ENCODE measurements around the gene SHTN1. TPM values are rescaled to one million over a fixed set of nuclear protein-coding genes. Genes with fewer than 3 reads are reported as not detected.

Gene SHTN1
- total and polyA plus RNA-seq, 2 donors (not counting 3 experiments of a cell fraction or from before 2014, with no cell fraction given): 4.8 to 36.5 TPM

GRCh38 chr10:116853701-116854100 is 151.3 kb downstream of the SHTN1 start:
- ChIA-PET POLR2A (no interaction called here), CTCF (interaction anchor here (0.9 kb wide), 1 partner anchor 321 kb away, joined by 4 read pairs; no protein-coding TSS in a partner anchor)
- H3K9me1 ChIP-seq (replicated peaks; ENCODE audit: control insufficient read depth, extremely low read depth, insufficient read depth, low read length): no peaks in the 10 kb centered on the region
- H3K9me3 ChIP-seq (replicated peaks; ENCODE audit: control insufficient read depth, insufficient read depth, low read length): no peaks in the 10 kb centered on the region
- dilution Hi-C loops (cut with MboI; ENCODE audit: extremely low pct_ligation_motif_present, low sequenced_read_pairs) (no loop called here), intact Hi-C loops (cut with micrococcal nuclease) (no loop called here)
- TF ChIP-seq CTCF (IDR thresholded peaks at IDR 0.05; ENCODE audit: extremely low read depth in 1 of 2, insufficient read depth in 1 of 2, low read depth in 1 of 2, low read length in 2 of 2) (no peak), MYC (IDR thresholded peaks at IDR 0.05; ENCODE audit: low read depth, low read length) (no peak), EZH2 (IDR thresholded peaks at IDR 0.05; ENCODE audit: borderline replicate concordance, low read depth, low read length, severe bottlenecking) (no peak), JUN (IDR thresholded peaks at IDR 0.05; ENCODE audit: borderline replicate concordance, insufficient read depth, insufficient read length, low read depth) (no peak), POLR2AphosphoS5 (IDR thresholded peaks at IDR 0.05; ENCODE audit: insufficient read depth, low read depth, low read length) (no peak), GATA2 (IDR thresholded peaks at IDR 0.05; ENCODE audit: insufficient read depth, insufficient read length, low read depth, low read length) (no peak), POLR2A (IDR thresholded peaks at IDR 0.05; ENCODE audit: low read depth, low read length) (no peak), MAX (IDR thresholded peaks at IDR 0.05; ENCODE audit: insufficient read depth, insufficient read length) (no peak)
- no peaks in the 10 kb centered on the region for H3K79me2 ChIP-seq (ENCODE audit: control insufficient read depth, insufficient read depth, low read length)
- BruUV-seq (replicated peaks): no TSS peak
- H3K36me3 ChIP-seq (ENCODE audit: control insufficient read depth in 2 of 2, extremely low read depth in 1 of 2, insufficient read depth in 2 of 2, low read length in 2 of 2): no peaks in the 10 kb centered on the region
- no peak overlapping the region for H3K4me2 ChIP-seq (ENCODE audit: insufficient read depth, low read length)
- no peak overlapping the region for H3K4me3 ChIP-seq (replicated peaks in 1 of 3; ENCODE audit: insufficient read depth in 1 of 3, low read depth in 1 of 3, low read length in 3 of 3)
- H3K27ac ChIP-seq (ENCODE audit: insufficient read depth, low read depth, low read length): no peak overlapping the region
- H4K20me1 ChIP-seq (replicated peaks; ENCODE audit: control insufficient read depth, extremely low read depth, insufficient read depth, low read length): no peaks in the 10 kb centered on the region
- DNase-seq (ENCODE audit: low read depth, low spot score): no peak
- no peak overlapping the region for H3K9ac ChIP-seq (replicated peaks; ENCODE audit: extremely low read depth, insufficient read depth, low read length)
- peaks cover 0 to 4% of the 10 kb centered on the region in 2 experiments for H3K27me3 ChIP-seq (ENCODE audit: control insufficient read depth in 2 of 2, insufficient read depth in 2 of 2, low read length in 2 of 2)
- H2AFZ ChIP-seq (ENCODE audit: low read depth, low read length): no peak overlapping the region
- no peak for FAIRE-seq
- H3K4me1 ChIP-seq (ENCODE audit: control insufficient read depth, extremely low read depth, insufficient read depth, low read length): peaks cover 2% of the 10 kb centered on the region
